Hepatocyte (in vitro differentiated cells): ENCODE data around the gene SCN2B.

Experiments
- EZH2 ChIP-seq: fragments of 200-600 bp; sonication (generic); IDR thresholded peaks from 2 replicates; pipeline ENCODE4 v1.6.1; 2016; ENCODE audit warnings: antibody characterized with exemption, mild to moderate bottlenecking, borderline replicate concordance
- TF ChIP-seq, protein P1 (sequence below): fragments of 200-600 bp; sonication (generic); IDR thresholded peaks from 2 replicates; pipeline ENCODE4 v1.5.1; 2016; ENCODE audit warnings: antibody characterized with exemption, mild to moderate bottlenecking; ENCODE audit not compliant: poor library complexity

DNA sequence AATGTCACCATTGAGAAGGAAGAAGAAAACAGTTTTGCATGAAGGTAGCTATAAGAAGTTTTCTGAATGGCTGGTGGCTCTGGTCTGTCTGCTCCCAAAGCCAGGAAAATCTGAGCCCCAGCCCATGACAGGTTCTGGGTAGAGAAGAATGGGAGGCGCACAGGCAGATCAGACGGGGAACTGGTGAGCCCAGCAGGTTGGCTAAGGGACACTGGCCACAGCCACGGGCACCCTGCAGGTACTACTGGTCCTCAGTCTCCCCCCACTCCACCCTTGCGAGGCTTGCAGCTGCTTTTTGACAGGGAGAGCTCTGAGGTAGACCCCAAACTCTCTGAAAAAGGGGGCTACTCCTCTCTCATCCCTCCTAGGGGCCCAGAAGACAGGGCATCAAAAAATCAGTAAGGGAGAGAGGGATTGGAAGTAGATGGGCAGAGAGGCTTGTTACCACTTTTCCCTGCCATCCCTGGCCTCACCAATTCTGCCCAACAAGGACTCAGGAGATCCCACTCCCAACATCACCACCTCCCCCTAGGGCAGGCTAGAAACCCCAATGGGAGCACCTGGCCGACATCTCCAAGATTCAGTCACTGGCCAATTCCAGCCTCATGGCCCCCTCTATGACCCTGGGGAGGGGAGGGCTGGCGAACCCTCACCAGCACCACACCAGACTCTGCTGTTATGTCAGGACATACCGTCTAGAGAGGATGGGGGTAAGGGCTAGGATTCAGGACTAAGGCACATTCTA, 41.2 kb downstream of the SCN2B start:
- TF ChIP-seq, protein P1, sequence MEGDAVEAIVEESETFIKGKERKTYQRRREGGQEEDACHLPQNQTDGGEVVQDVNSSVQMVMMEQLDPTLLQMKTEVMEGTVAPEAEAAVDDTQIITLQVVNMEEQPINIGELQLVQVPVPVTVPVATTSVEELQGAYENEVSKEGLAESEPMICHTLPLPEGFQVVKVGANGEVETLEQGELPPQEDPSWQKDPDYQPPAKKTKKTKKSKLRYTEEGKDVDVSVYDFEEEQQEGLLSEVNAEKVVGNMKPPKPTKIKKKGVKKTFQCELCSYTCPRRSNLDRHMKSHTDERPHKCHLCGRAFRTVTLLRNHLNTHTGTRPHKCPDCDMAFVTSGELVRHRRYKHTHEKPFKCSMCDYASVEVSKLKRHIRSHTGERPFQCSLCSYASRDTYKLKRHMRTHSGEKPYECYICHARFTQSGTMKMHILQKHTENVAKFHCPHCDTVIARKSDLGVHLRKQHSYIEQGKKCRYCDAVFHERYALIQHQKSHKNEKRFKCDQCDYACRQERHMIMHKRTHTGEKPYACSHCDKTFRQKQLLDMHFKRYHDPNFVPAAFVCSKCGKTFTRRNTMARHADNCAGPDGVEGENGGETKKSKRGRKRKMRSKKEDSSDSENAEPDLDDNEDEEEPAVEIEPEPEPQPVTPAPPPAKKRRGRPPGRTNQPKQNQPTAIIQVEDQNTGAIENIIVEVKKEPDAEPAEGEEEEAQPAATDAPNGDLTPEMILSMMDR, result no peak
- TF ChIP-seq EZH2, result no peak
